GM21529 (cell line): ENCODE data around the gene THAP12.

Experiments
- ATAC-seq: cut with Tn5 transposase; IDR thresholded peaks from one replicate; pipeline ENCODE4 v1.9.1; 2021; ENCODE audit not compliant: unreplicated experiment

The THAP12 gene

DNA sequence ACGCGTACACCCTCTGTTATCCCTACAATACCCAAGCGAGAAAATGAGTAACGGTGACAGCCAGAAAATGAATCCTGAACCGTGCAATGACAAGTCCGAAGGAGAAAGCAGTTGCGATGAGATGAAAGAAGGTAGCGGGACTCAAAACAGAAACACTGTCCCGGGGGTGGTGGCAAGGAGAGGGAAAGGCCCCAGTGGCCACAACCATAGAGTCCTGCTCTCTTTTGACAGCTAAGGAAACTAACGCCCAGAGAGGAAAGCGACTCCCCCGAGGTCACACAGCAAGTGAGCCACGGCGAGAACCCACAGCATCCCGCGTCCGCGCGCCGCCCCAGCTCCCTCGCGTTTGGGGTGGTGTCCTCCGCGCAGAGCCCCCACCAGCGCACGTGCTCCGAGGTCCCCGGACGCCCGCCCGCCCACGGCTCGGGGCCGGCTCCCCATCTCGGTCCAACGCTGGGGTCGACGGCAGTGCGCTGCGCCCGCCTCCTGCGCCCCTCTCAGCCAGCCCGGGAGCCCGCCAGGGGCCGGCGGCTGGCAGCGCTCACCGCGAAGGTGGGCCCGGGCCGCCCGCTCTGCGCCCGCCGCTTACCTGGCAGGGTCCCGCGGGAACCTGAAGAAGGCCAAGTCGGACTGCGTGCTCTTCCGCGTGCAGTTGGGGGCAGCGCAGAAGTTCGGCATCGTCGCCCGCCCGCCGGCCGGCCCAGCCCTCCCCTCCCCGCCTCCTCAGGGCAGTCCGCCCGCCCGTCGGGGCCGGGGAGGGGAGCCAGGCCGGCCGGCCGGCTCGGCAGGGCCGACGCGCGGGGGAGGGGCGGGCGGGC lies 564 bp downstream of the THAP12 start:
- ATAC-seq: peak; percentile 13

- ATAC-seq: no peak
Measured at GRCh38 chr11:76379807-76380158, 1.1 kb downstream of the THAP12 start.

- no peak for ATAC-seq
Measured at GRCh38 chr11:76376746-76377558, 4.0 kb downstream of the THAP12 start.

- no peak for ATAC-seq
Measured at GRCh38 chr11:76371170-76371569, 9.8 kb downstream of the THAP12 start.

DNA sequence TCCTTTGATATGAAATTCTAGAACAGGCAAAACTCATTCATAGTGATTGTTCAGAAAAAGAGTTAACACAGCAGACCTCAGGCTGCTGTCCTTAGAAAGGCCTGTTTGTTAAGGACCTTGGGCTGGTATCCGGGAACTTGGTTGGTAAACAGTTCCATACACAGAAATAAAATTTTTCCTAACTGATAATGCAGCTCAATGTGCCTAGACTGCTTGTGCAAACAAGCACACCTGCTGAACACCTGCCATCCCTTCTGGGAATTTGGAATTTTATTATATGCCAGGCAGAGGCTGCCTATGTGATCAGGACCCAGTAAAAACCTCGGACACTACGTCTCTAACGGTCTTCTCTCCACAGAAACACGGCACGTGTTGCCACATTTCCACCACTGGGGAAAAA lies 11.5 kb downstream of the THAP12 start:
- no peak for ATAC-seq

GRCh38 chr11:76368490-76368889 lies 12.4 kb downstream of the THAP12 start:
- ATAC-seq: no peak

DNA sequence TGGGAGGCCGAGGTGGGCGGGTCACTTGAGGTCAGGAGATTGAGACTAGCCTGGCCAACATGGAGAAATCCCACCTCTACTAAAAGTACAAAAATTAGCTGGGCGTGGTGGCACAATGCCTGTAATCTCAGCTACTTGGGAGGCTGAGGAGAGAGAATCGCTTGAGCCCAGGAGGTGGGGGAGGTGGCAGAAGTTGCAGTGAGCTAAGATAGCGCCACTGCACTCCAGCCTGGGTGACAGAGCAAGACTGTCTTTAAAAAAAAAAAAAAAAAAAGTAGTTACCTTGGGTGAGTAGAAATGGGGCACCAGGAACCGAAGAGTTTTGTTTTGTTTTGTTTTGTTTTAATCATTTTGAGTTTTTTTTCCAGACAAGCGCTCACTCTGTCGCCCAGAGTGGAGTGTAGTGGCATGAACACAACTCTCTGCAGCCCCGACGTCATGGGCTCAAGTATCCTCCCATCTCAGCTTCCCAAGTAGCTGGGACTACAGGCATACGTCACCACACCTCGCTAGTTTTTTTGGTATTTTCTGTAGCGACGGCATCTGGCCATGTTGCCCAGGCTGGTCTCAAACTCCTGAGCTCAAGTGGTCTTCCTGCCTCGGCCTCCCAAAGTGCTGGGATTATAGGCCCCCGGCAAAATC lies 15.8 kb downstream of the THAP12 start:
- ATAC-seq: no peak

GRCh38 chr11:76362716-76363115 lies 18.2 kb downstream of the THAP12 start:
- no peak for ATAC-seq

- ATAC-seq: no peak
Measured at GRCh38 chr11:76361776-76362175, 19.2 kb downstream of the THAP12 start.

- no peak for ATAC-seq
Measured at GRCh38 chr11:76361374-76361773, 19.6 kb downstream of the THAP12 start.

DNA sequence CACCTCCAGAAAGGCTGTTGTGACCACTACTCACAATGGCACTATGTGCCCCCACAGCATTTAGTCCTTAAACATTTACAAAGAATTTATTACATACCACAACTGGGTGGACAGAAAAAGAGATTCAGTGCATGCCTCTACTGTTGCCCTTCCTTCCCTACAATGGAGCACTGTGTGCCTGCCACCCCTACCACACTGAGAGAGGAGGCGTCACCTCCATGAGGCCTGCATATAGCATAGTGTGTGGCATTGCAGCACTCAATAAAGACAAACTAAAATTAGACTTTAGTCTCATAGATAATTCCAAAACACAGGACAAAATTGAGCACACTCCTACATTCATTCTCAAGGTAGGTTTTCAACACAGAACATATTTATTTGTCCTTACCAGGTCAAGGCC lies 25.8 kb downstream of the THAP12 start:
- ATAC-seq: no peak

DNA sequence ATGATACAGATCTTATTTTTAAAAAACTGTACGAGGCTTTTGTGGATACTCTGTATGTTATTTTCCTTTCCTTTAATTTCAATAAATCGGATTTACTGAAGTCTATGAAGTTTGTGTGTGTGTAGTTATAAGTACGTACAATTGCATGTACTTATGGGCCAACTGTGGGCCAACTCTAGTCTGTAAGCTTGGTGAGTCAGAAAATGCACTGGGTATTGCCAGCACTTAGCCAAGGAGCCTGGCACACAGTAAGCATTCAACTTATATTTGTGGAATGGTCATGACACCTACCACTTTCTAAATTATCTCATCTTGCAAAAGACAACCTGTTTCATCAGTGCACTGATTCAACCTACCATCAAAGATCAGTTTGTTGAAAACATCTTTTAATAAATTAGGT lies 32.6 kb downstream of the THAP12 start:
- ATAC-seq: no peak

DNA sequence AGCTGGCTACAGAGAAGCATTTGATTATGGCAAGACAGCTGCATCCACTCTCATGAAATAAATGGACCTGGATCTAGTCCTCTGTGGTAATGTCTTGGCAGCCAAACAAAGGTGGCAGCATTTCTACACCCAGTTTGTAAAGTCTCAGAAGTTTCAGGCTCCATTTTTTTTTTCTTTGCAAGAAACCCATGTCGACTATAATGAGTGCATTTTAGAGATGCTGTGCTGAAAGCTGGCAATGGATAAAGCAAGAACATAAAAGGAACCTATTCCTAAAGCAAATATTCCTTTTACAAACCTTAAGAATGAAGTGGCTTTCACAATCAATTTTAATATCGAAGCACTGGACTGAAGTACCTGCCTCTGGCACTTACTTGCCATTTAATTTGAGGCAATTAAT lies 33.5 kb downstream of the THAP12 start:
- no peak for ATAC-seq

DNA sequence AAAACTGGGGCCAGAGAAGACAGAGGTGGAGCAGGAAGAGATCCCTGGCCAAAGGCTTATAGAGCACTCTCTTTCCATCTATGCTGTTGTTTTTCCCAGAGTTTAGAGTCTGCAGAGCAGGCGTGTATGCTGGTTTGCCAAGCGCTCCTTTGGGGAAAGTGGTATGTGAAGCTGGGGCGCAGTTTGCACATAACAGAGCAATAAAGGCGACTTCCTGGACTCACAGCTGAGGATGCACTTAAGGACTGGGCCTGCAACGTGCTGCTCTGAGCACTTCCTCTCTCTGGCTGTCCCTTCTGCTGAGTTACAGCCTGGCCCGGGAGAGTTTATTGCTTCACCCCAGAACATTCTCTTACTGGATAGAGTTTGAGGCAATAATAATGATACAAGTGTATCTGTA lies 41.7 kb downstream of the THAP12 start:
- no peak for ATAC-seq

- ATAC-seq: no peak
Measured at GRCh38 chr11:76337923-76338322, 43.0 kb downstream of the THAP12 start.

- ATAC-seq: no peak
Measured at GRCh38 chr11:76337469-76337868, 43.5 kb downstream of the THAP12 start.

- ATAC-seq: no peak
Measured at GRCh38 chr11:76336597-76336996, 44.3 kb downstream of the THAP12 start.

DNA sequence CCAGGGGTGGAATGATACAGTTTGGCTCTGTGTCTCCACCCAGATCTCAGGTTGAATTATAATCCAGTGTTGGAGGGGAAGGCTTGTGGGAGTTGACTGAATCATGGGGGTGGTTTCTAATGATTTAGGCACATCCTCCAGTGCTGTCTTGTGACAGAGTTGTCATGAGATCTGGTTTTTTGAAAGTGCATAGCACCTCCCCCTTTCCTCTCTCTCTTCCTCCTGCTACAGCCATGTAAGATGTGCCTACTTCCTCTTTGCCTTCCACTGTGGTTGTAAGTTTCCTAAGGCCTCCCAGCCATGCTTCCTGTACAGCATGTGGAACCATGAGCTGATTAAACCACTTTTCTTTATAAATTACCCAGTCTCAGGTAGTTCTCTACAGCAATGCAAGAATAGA lies 45.1 kb downstream of the THAP12 start:
- no peak for ATAC-seq

DNA sequence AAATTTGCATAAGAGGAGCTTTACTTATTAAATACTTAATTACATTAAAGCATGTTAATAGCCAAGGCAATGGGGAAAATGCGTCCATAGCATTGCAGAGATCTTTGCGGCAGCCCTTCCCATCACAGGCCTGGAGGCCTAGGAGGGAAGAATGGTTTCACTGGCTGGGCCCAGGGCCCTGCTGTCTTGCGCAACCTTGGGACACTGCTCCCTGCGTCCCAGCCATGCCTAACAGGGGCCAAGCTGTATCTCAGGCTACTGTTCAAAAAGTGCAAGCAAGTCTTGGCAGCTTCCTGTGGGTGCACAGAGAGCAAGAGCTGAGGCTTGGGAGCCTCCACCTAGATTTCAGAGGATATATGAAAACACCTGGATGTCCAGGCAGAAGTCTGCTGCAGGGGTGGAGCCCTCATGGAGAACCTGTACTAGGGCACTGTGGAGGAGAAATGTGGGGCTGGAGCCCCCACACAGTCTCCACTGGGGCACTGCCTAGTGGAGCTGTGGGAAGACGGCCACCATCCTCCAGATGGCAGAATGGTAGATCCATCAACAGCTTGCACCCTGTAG lies 46.0 kb downstream of the THAP12 start:
- ATAC-seq: no peak

GRCh38 chr11:76330651-76331050 lies 50.3 kb downstream of the THAP12 start:
- no peak for ATAC-seq

DNA sequence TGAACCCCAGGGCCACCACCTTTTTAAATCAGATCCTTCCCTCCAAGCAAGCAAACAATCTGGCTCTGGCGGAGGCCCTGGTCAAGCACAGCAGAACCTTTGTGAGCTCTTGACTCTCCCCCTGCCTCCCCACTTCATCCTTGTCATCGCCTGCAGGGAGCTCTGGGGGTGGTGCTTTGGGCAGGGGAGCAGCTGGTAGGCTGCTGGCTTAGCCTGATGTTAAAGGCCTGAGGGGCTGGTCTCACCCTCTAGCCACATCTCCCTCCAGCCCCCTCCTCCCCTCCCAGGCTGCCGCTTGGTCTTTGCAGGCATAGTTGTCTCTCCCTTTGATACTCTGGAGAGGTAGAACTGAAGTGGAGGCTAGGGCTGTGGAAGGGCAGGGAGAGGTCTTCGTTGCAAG lies 50.9 kb downstream of the THAP12 start:
- ATAC-seq: no peak
